ENCODE measurements around the gene PIP5KL1. TPM values are rescaled to one million over a fixed set of nuclear protein-coding genes. Genes with fewer than 3 reads are reported as not detected.

The PIP5KL1 gene
- polyA plus RNA-seq, 1 donor from 2014 or later, result 3.4 TPM

GRCh38 chr9:127945942-127946341 lies 15.4 kb upstream of the PIP5KL1 start:
- H3F3A ChIP-seq (ENCODE audit: insufficient read depth, low read length, poor library complexity, severe bottlenecking), result no peaks in the 10 kb centered on the region
- H3K4me2 ChIP-seq (ENCODE audit: low read length), result no peak overlapping the region
- H3K27me3 ChIP-seq (ENCODE audit: insufficient read depth, low read depth, low read length), result no peaks in the 10 kb centered on the region
- no peaks in the 10 kb centered on the region for H3K36me3 ChIP-seq (ENCODE audit: insufficient read depth, low read length)
- no peak overlapping the region for H3K27ac ChIP-seq (ENCODE audit: low read length)
- no peak overlapping the region for H2AFZ ChIP-seq (ENCODE audit: low read depth, low read length)
- H3K9me3 ChIP-seq (ENCODE audit: low read length), result no peaks in the 10 kb centered on the region
- TF ChIP-seq REST (IDR thresholded peaks at IDR 0.05; ENCODE audit: borderline replicate concordance) (no peak), CTCF (IDR thresholded peaks at IDR 0.05; ENCODE audit: poor library complexity, severe bottlenecking) (no peak), MXI1 (conservative IDR thresholded peaks at IDR 0.05; ENCODE audit: poor library complexity, severe bottlenecking) (no peak), RAD21 (conservative IDR thresholded peaks at IDR 0.05) (no peak)
- H3K9ac ChIP-seq (ENCODE audit: low read length), result no peak overlapping the region
- no peaks in the 10 kb centered on the region for H4K20me1 ChIP-seq (ENCODE audit: insufficient read depth)
- no peak overlapping the region for H3K4me3 ChIP-seq (ENCODE audit: low read length)
- H3K79me2 ChIP-seq (replicated peaks; ENCODE audit: insufficient read depth, low read length), result no peaks in the 10 kb centered on the region
- no peaks in the 10 kb centered on the region for H3K9me2 ChIP-seq (ENCODE audit: insufficient read depth, low read length)

GRCh38 chr9:127945338-127945737 lies 14.8 kb upstream of the PIP5KL1 start:
- Histone ChIP-seq H3K36me3 (ENCODE audit: insufficient read depth, low read length) (no peaks in the 10 kb centered on the region), H3K9me3 (ENCODE audit: low read length) (no peaks in the 10 kb centered on the region), H3F3A (ENCODE audit: insufficient read depth, low read length, poor library complexity, severe bottlenecking) (no peaks in the 10 kb centered on the region), H3K27me3 (ENCODE audit: insufficient read depth, low read depth, low read length) (no peaks in the 10 kb centered on the region), H3K79me2 (replicated peaks; ENCODE audit: insufficient read depth, low read length) (no peaks in the 10 kb centered on the region), H2AFZ (ENCODE audit: low read depth, low read length) (no peak overlapping the region), H3K9ac (ENCODE audit: low read length) (no peak overlapping the region), H3K9me2 (ENCODE audit: insufficient read depth, low read length) (no peaks in the 10 kb centered on the region), H4K20me1 (ENCODE audit: insufficient read depth) (no peaks in the 10 kb centered on the region), H3K4me3 (ENCODE audit: low read length) (no peak overlapping the region), H3K27ac (ENCODE audit: low read length) (no peak overlapping the region), H3K4me2 (ENCODE audit: low read length) (no peak overlapping the region)
- TF ChIP-seq SMC3 (conservative IDR thresholded peaks at IDR 0.05; ENCODE audit: poor library complexity), result no peak
- TF ChIP-seq POLR2AphosphoS5 (IDR thresholded peaks at IDR 0.05), result no peak
- no peak for TF ChIP-seq EZH2 (IDR thresholded peaks at IDR 0.05; ENCODE audit: borderline replicate concordance, insufficient read depth, low read length, poor library complexity, severe bottlenecking)
- TF ChIP-seq MXI1 (conservative IDR thresholded peaks at IDR 0.05; ENCODE audit: poor library complexity, severe bottlenecking), result no peak
- TF ChIP-seq CTCF (IDR thresholded peaks at IDR 0.05; ENCODE audit: poor library complexity, severe bottlenecking), result no peak
- no peak for TF ChIP-seq RAD21 (conservative IDR thresholded peaks at IDR 0.05)
- no peak for TF ChIP-seq TAF1 (IDR thresholded peaks at IDR 0.05; ENCODE audit: low read depth)
- TF ChIP-seq EP300 (conservative IDR thresholded peaks at IDR 0.05; ENCODE audit: poor library complexity, severe bottlenecking), result no peak
- TF ChIP-seq REST (IDR thresholded peaks at IDR 0.05; ENCODE audit: borderline replicate concordance), result no peak

Measured in neural cell (in vitro differentiated cells).